ENCODE results near the gene CHKA.

CHKA gene

GRCh38 chr11:68032003-68032402, 89.2 kb downstream of the CHKA start:
- peaks cover 4% of the 10 kb centered on the region; the same call in 1 of the 2 replicates for H3K36me3 ChIP-seq (ENCODE audit: insufficient read depth, low read length)
- peak overlapping the region; percentile 100 for H3K4me3 ChIP-seq (ENCODE audit: low read length, poor library complexity, severe bottlenecking)
- H3K9me3 ChIP-seq (ENCODE audit: insufficient read depth, low read depth, low read length): no peaks in the 10 kb centered on the region
- no peaks in the 10 kb centered on the region for H3K27me3 ChIP-seq (ENCODE audit: insufficient read depth, low read length, poor library complexity, severe bottlenecking)
- H3K9ac ChIP-seq (ENCODE audit: low read depth, low read length, poor library complexity, severe bottlenecking): peak overlapping the region; percentile 99
- peaks cover 8% of the 10 kb centered on the region for H4K20me1 ChIP-seq (ENCODE audit: insufficient read depth, low read length, poor library complexity, severe bottlenecking)
- TF ChIP-seq EZH2phosphoT487 (IDR thresholded peaks at IDR 0.05; ENCODE audit: borderline replicate concordance): no peak
- H3K4me2 ChIP-seq (ENCODE audit: low read depth, low read length, poor library complexity, severe bottlenecking): peak overlapping the region; percentile 91
- peaks cover 3% of the 10 kb centered on the region; the same call in 1 of the 2 replicates for H3F3A ChIP-seq (ENCODE audit: low read depth)
- H3K4me1 ChIP-seq (ENCODE audit: insufficient read depth, low read length, poor library complexity, severe bottlenecking): peaks cover 37% of the 10 kb centered on the region
- H3K79me2 ChIP-seq (ENCODE audit: insufficient read depth, low read length): peaks cover 43% of the 10 kb centered on the region
- no peaks in the 10 kb centered on the region for H3K9me2 ChIP-seq (replicated peaks; ENCODE audit: low read depth, low read length)
- H2AFZ ChIP-seq (ENCODE audit: low read length): no peak overlapping the region

GRCh38 chr11:68031144-68031464, 90.1 kb downstream of the CHKA start:
- peaks cover 28% of the 10 kb centered on the region for H3K4me1 ChIP-seq (ENCODE audit: insufficient read depth, low read length, poor library complexity, severe bottlenecking)
- peaks cover 8% of the 10 kb centered on the region for H4K20me1 ChIP-seq (ENCODE audit: insufficient read depth, low read length, poor library complexity, severe bottlenecking)
- no peaks in the 10 kb centered on the region for H3K9me3 ChIP-seq (ENCODE audit: insufficient read depth, low read depth, low read length)
- no peaks in the 10 kb centered on the region for H3K27me3 ChIP-seq (ENCODE audit: insufficient read depth, low read length, poor library complexity, severe bottlenecking)
- peaks cover 43% of the 10 kb centered on the region for H3K79me2 ChIP-seq (ENCODE audit: insufficient read depth, low read length)
- peaks cover 4% of the 10 kb centered on the region; the same call in 1 of the 2 replicates for H3K36me3 ChIP-seq (ENCODE audit: insufficient read depth, low read length)
- peak overlapping the region; percentile 100 for H3K4me3 ChIP-seq (ENCODE audit: low read length, poor library complexity, severe bottlenecking)
- peak overlapping the region; percentile 90 for H2AFZ ChIP-seq (ENCODE audit: low read length)
- H3K9ac ChIP-seq (ENCODE audit: low read depth, low read length, poor library complexity, severe bottlenecking): peak overlapping the region; percentile 99
- TF ChIP-seq EZH2phosphoT487 (IDR thresholded peaks at IDR 0.05; ENCODE audit: borderline replicate concordance) (no peak), CTCF (conservative IDR thresholded peaks at IDR 0.05; ENCODE audit: low read length) (no peak)
- H3K4me2 ChIP-seq (ENCODE audit: low read depth, low read length, poor library complexity, severe bottlenecking): peak overlapping the region; percentile 91
- no peaks in the 10 kb centered on the region for H3K9me2 ChIP-seq (replicated peaks; ENCODE audit: low read depth, low read length)
- H3F3A ChIP-seq (ENCODE audit: low read depth): no peaks in the 10 kb centered on the region

GRCh38 chr11:68030318-68031143, 90.7 kb downstream of the CHKA start, which contains the start of gene NDUFS8:
TSS of gene NDUFS8 (plus strand) at chr11:68030681. CDS start at chr11:68032152, 1,471 bp downstream.
- H3K27me3 ChIP-seq (ENCODE audit: insufficient read depth, low read length, poor library complexity, severe bottlenecking): no peaks in the 10 kb centered on the region
- H3K4me1 ChIP-seq (ENCODE audit: insufficient read depth, low read length, poor library complexity, severe bottlenecking): peaks cover 27% of the 10 kb centered on the region
- H3K36me3 ChIP-seq (ENCODE audit: insufficient read depth, low read length): peaks cover 4% of the 10 kb centered on the region; the same call in 1 of the 2 replicates
- no peaks in the 10 kb centered on the region for H3K9me2 ChIP-seq (replicated peaks; ENCODE audit: low read depth, low read length)
- H3K4me3 ChIP-seq (ENCODE audit: low read length, poor library complexity, severe bottlenecking): peak within 1 kb of the TSS; percentile 100
- H3K4me2 ChIP-seq (ENCODE audit: low read depth, low read length, poor library complexity, severe bottlenecking): peak within 1 kb of the TSS; percentile 96
- H4K20me1 ChIP-seq (ENCODE audit: insufficient read depth, low read length, poor library complexity, severe bottlenecking): peaks cover 8% of the 10 kb centered on the region
- H3F3A ChIP-seq (ENCODE audit: low read depth): no peaks in the 10 kb centered on the region
- peak within 1 kb of the TSS; percentile 90 for H2AFZ ChIP-seq (ENCODE audit: low read length)
- peak within 1 kb of the TSS; percentile 99 for H3K9ac ChIP-seq (ENCODE audit: low read depth, low read length, poor library complexity, severe bottlenecking)
- no peak for TF ChIP-seq CTCF (conservative IDR thresholded peaks at IDR 0.05; ENCODE audit: low read length)
- no peaks in the 10 kb centered on the region for H3K9me3 ChIP-seq (ENCODE audit: insufficient read depth, low read depth, low read length)
- peaks cover 43% of the 10 kb centered on the region for H3K79me2 ChIP-seq (ENCODE audit: insufficient read depth, low read length)
